Measurements from ENCODE around the gene HDAC4. TPM values are rescaled to one million over a fixed set of nuclear protein-coding genes. Genes with fewer than 3 reads are reported as not detected.

HDAC4 gene
- total and polyA plus RNA-seq, 2 experiments from 2014 or later = 9.3 to 10.8 TPM

DNA sequence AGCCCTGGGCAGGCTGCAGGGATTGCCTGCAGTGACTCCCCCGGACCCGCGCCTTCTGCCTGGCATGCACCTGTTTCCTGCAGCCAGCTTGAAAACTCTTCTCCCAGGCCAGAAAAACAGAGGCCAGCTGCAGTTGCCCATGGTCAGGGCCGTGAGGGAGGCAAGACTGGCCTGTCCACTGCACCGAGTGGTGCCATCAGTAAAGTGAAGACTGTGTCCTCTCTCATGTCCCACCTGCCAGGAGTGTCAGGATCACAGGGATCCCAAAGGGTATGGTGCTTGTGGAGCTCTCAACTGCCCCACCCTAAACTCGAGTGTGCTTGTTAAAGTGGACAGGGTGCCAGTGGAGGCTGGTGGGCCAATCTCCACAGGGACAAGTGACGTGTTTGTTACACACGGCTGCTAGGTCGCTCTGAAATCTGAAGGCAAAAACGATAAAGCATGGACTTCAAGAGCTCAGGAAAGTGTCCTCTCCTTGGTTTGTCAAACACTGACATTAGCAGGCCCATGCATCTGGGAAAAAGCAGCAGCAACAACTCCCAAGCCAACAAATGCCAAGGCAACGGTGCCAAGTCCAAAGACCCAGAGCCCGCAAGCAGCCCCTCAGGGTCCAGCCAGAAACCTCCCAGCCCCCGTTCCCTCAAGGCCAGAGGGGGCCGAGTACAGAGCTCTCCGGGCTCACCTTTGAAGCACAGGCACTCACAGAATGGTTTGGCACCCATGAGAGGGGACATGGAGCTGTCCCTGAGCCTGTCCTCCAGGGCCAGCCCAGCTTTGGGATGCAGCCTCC, 213.2 kb downstream of the HDAC4 start:
- Histone ChIP-seq H3K36me3 (replicated peaks; ENCODE audit: insufficient read depth, low read depth) (peaks cover 4% of the 10 kb centered on the region), H2AFZ (no peak overlapping the region)
- TF ChIP-seq EZH2 (IDR thresholded peaks at IDR 0.05; ENCODE audit: borderline replicate concordance) = no peak
- TF ChIP-seq, protein P1, sequence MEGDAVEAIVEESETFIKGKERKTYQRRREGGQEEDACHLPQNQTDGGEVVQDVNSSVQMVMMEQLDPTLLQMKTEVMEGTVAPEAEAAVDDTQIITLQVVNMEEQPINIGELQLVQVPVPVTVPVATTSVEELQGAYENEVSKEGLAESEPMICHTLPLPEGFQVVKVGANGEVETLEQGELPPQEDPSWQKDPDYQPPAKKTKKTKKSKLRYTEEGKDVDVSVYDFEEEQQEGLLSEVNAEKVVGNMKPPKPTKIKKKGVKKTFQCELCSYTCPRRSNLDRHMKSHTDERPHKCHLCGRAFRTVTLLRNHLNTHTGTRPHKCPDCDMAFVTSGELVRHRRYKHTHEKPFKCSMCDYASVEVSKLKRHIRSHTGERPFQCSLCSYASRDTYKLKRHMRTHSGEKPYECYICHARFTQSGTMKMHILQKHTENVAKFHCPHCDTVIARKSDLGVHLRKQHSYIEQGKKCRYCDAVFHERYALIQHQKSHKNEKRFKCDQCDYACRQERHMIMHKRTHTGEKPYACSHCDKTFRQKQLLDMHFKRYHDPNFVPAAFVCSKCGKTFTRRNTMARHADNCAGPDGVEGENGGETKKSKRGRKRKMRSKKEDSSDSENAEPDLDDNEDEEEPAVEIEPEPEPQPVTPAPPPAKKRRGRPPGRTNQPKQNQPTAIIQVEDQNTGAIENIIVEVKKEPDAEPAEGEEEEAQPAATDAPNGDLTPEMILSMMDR (IDR thresholded peaks at IDR 0.05; ENCODE audit: poor library complexity) = no peak

DNA sequence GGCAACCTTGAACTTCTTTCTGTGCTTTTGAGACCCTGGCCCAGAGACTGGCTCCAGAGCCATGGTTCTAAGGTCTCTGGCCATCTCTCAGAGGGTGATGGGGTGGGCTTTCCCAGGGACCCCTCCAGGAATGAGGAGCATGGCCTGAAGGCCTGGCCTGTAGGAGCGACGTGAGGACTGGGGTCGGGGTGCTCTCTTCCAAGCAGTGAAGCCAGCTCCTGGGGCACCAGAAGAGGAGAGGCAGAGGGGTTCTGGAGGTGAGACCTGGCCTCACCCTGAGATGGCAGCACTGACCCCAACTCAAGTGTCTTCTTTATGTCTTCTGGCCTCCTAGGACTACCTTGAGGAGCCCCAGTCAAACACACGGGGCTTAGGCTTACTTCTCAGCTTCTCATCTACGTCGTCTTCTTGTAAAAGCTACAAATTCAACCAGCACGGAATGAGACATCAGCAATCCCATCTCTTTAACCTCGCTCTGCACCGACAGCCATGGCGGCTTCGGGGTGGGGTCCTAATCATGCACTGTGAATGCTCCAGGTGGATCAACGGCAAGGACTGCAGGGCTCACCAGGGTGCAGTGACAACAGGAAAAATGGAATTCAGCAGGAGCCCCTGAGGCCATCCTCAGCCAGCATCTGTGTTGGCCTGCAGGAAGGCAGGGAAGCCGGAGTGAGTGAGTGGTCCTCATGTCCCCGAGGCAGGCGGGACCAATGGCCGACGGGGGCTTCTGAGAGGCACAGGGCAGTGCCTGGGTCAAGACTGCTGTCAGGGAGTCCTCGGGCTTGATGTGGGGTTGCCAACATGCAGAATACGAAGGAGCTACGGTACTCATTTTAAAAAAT, 214.1 kb downstream of the HDAC4 start:
- Histone ChIP-seq H3K36me3 (replicated peaks; ENCODE audit: insufficient read depth, low read depth) (peaks cover 4% of the 10 kb centered on the region), H3K79me2 (no peaks in the 10 kb centered on the region), H4K20me1 (ENCODE audit: insufficient read depth, poor library complexity, severe bottlenecking) (no peaks in the 10 kb centered on the region), H2AFZ (no peak overlapping the region), H3K27me3 (no peaks in the 10 kb centered on the region), H3K9me3 (ENCODE audit: low read depth) (no peaks in the 10 kb centered on the region), H3K27ac (no peak overlapping the region), H3K9me2 (replicated peaks; ENCODE audit: insufficient read depth) (no peaks in the 10 kb centered on the region), H3K4me3 (no peak overlapping the region), H3K4me2 (no peak overlapping the region), H3K4me1 (ENCODE audit: insufficient read depth) (peaks cover 9% of the 10 kb centered on the region)
- no peak for DNase-seq (ENCODE audit: low spot score)
- WGBS (ENCODE audit: low lambda C conversion rate, missing lambda C conversion rate) = 96% methylated on average over 20 of the region's 20 CpGs
- TF ChIP-seq, protein P1 (IDR thresholded peaks at IDR 0.05; ENCODE audit: poor library complexity) = no peak

More for the DNA sequence above, 213.2 kb downstream of the HDAC4 start:
- no peak for DNase-seq (ENCODE audit: low spot score)
- Histone ChIP-seq H3K4me3 (no peak overlapping the region), H3K9me3 (ENCODE audit: low read depth) (no peaks in the 10 kb centered on the region), H3K4me2 (no peak overlapping the region), H4K20me1 (ENCODE audit: insufficient read depth, poor library complexity, severe bottlenecking) (no peaks in the 10 kb centered on the region), H3K79me2 (no peaks in the 10 kb centered on the region), H3K9me2 (replicated peaks; ENCODE audit: insufficient read depth) (no peaks in the 10 kb centered on the region), H3K27ac (no peak overlapping the region), H3K27me3 (no peaks in the 10 kb centered on the region), H3K4me1 (ENCODE audit: insufficient read depth) (peaks cover 2% of the 10 kb centered on the region)
- WGBS (ENCODE audit: low lambda C conversion rate, missing lambda C conversion rate) = 96% methylated on average over 15 of the region's 15 CpGs

DNA sequence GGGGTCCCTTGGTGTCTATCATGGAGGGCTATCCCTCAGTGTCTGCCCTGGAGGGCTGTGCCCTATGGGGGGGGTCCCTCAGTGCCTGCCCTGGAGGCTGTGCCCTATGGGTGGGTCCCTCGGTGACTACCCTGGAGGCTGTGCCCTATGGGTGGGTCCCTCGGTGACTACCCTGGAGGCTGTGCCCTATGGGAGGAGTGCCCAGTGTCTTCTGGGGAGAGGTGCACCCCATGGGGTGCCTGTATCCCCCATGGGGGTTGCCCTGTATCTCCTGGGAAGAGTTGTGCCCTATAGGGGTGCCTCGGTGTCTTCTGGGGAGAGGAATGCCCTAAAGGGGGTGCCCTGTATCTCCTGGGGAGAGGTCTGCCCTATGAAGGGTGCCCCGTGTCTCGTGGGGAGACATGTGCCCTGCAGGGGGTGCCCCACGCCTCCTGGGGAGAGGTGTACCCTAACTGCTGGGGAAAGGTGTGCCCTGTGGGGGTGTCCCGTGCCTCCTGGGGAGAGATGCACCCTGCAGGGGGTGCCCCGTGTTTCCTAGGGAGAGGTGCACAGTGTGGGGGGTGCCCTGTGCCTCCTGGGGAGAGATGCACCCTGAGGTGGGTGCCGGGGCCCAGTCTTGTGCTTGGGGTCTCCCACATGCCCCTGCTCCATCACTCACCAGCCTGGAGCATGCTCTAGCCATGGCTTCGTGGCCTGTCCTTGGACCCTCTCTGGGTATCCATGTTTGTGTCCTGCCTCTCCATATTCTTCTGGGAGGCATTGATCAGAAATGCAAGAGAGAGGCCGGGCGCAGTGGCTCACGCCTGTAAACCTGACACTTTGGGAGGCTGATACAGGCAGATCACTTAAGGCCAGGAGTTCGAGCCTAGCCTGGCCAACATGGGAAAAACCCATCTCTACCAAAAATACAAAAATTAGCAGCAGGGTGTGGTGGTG, 215.6 kb downstream of the HDAC4 start:
- Histone ChIP-seq H3K4me3 (no peak overlapping the region), H2AFZ (no peak overlapping the region), H3K27ac (no peak overlapping the region), H3K36me3 (replicated peaks; ENCODE audit: insufficient read depth, low read depth) (peaks cover 4% of the 10 kb centered on the region), H3K9me2 (replicated peaks; ENCODE audit: insufficient read depth) (no peaks in the 10 kb centered on the region), H3K4me2 (no peak overlapping the region), H3K79me2 (no peaks in the 10 kb centered on the region), H4K20me1 (ENCODE audit: insufficient read depth, poor library complexity, severe bottlenecking) (no peaks in the 10 kb centered on the region), H3K4me1 (ENCODE audit: insufficient read depth) (peaks cover 11% of the 10 kb centered on the region), H3K27me3 (no peaks in the 10 kb centered on the region), H3K9me3 (ENCODE audit: low read depth) (no peaks in the 10 kb centered on the region)
- 99% methylated on average over 14 of the region's 14 CpGs for WGBS (ENCODE audit: low lambda C conversion rate, missing lambda C conversion rate)
- TF ChIP-seq EZH2 (IDR thresholded peaks at IDR 0.05; ENCODE audit: borderline replicate concordance) (no peak), EZH2phosphoT487 (IDR thresholded peaks at IDR 0.05; ENCODE audit: low read depth, severe bottlenecking, unreplicated experiment) (no peak)
- TF ChIP-seq, protein P1 (IDR thresholded peaks at IDR 0.05; ENCODE audit: poor library complexity) = no peak
- DNase-seq (ENCODE audit: low spot score) = no peak
